Activated naive CD8-positive, alpha-beta T cell treated with anti-CD3 and anti-CD28 coated beads for 36 hours (primary cell): ENCODE data around the gene FGD6. TPM values are rescaled to one million over a fixed set of nuclear protein-coding genes. Genes with fewer than 3 reads are reported as not detected.
"Not testable (repeated sequence)": the region's sequence is repeated elsewhere in the genome, so short reads cannot be mapped to it uniquely, and the experiment has no call there.

Source experiments
- DNase-seq: peaks from one replicate; pipeline ENCODE4 v3.0.0; 2021
- H3K27ac Mint-ChIP-seq: one replicate; pipeline ENCODE4 v1.8.0; 2022; ENCODE audit warnings: mild to moderate bottlenecking, moderate library complexity, mixed read lengths
- H3K27me3 Mint-ChIP-seq: one replicate; pipeline ENCODE4 v1.8.0; 2022; ENCODE audit warnings: mild to moderate bottlenecking, mixed read lengths
- H3K36me3 Mint-ChIP-seq: one replicate; pipeline ENCODE4 v1.8.0; 2021; ENCODE audit warnings: mild to moderate bottlenecking, mixed read lengths
- H3K4me1 Mint-ChIP-seq: one replicate; pipeline ENCODE4 v1.8.0; 2021; ENCODE audit warnings: mixed read lengths
- H3K4me3 Mint-ChIP-seq: one replicate; pipeline ENCODE4 v1.8.0; 2022; ENCODE audit warnings: mild to moderate bottlenecking, moderate library complexity, mixed read lengths
- H3K9me3 Mint-ChIP-seq: one replicate; pipeline ENCODE4 v1.8.0; 2022; ENCODE audit warnings: mixed read lengths
- total RNA-seq, 2 experiments: library from RNA; stranded (reverse); gene quantifications; one replicate each; pipeline ENCODE4 v1.2.3, GENCODE V29; 2021

Gene FGD6
- total RNA-seq, 2 experiments from 2014 or later, result 0.70 to 0.87 TPM

DNA sequence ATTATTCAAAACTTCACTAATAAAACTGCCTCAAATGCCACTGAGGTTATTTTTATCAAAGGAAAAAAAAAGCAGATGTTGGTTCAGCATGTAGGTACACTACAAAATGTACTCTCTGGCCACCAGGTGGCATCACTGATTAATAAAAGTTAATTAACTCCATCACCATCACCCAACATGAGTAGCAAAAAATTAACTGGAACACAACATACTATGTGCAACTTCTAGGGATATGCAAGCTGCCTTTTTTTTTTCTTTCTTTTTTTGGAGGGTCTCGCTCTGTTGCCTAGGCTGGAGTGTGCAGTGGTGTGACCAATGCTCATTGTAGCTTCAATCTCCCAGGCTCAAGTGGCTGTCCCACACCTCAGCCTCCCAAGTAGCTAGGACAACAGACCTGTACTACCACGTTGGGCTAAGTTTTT, 100.1 kb downstream of the FGD6 start:
- Mint-ChIP-seq H3K4me1 (no peaks in the 10 kb centered on the region), H3K27me3 (no peaks in the 10 kb centered on the region), H3K27ac (no peak overlapping the region), H3K9me3 (no peaks in the 10 kb centered on the region), H3K36me3 (no peaks in the 10 kb centered on the region), H3K4me3 (no peak overlapping the region)
- peak; percentile 23 for DNase-seq

DNA sequence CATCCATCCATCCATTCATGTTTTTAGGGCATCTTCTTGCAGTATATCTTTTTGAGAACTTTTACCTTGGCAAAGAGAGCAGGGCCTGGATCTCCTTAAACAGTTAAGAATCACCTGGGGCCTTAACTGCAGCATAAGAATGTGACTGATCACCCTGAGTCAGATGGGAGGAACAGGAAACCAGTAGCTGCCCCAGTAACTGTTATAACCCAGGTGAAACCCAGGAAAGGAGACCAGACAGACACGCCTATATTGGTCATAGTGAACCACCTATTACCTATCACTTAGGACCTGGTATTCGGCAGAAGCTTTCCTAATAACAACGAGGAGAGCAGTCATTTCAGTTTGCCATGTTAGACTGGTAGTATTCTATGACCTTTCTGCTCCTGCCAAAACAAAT, 100.5 kb downstream of the FGD6 start:
- H3K4me3 Mint-ChIP-seq, result no peak overlapping the region
- no peaks in the 10 kb centered on the region for H3K27me3 Mint-ChIP-seq
- no peaks in the 10 kb centered on the region for H3K4me1 Mint-ChIP-seq
- DNase-seq, result no peak
- no peak overlapping the region for H3K27ac Mint-ChIP-seq
- no peaks in the 10 kb centered on the region for H3K36me3 Mint-ChIP-seq
- H3K9me3 Mint-ChIP-seq, result no peaks in the 10 kb centered on the region

DNA sequence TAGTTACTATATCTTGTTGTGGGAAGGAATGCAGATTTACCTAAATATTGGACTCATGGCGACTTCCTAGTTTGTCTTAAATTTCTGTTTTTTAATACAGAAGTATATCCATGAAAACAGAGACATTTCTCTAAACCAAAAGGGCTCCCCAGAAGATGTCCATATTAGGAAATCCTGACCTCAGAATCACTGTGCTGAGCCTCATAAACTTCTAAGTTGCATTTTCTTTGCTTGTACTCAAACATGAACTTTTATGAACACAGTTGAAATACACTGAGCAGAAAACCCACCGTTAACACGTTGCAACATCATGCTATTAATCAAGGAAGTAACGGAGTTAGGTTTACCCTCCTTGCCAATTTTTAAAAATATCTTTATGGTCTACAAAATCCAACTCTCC, 100.9 kb downstream of the FGD6 start:
- H3K4me1 Mint-ChIP-seq, result no peaks in the 10 kb centered on the region
- H3K4me3 Mint-ChIP-seq, result no peak overlapping the region
- DNase-seq, result no peak
- H3K36me3 Mint-ChIP-seq, result no peaks in the 10 kb centered on the region
- no peak overlapping the region for H3K27ac Mint-ChIP-seq
- H3K9me3 Mint-ChIP-seq, result no peaks in the 10 kb centered on the region
- no peaks in the 10 kb centered on the region for H3K27me3 Mint-ChIP-seq

DNA sequence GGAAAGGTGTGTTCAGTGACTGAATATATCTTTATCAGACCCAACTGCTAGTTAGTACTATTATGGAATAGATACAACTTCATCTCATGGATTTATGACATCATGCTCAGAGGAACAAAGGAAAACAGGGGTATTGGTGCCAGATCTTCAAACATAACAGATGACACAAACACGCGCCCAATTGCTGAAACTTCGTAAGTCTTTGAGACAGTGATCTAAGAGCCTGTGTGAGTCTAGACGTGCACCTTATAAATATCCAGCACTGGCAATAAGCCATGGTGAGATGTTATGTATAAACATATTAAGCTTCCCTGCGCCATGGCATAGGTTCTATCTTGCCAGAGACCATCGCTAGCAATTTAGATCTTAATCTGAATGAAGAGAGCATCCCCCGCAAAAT, 101.6 kb downstream of the FGD6 start:
- Mint-ChIP-seq H3K27ac (no peak overlapping the region), H3K9me3 (no peaks in the 10 kb centered on the region), H3K4me3 (no peak overlapping the region), H3K27me3 (no peaks in the 10 kb centered on the region), H3K36me3 (no peaks in the 10 kb centered on the region), H3K4me1 (no peaks in the 10 kb centered on the region)
- DNase-seq, result no peak

DNA sequence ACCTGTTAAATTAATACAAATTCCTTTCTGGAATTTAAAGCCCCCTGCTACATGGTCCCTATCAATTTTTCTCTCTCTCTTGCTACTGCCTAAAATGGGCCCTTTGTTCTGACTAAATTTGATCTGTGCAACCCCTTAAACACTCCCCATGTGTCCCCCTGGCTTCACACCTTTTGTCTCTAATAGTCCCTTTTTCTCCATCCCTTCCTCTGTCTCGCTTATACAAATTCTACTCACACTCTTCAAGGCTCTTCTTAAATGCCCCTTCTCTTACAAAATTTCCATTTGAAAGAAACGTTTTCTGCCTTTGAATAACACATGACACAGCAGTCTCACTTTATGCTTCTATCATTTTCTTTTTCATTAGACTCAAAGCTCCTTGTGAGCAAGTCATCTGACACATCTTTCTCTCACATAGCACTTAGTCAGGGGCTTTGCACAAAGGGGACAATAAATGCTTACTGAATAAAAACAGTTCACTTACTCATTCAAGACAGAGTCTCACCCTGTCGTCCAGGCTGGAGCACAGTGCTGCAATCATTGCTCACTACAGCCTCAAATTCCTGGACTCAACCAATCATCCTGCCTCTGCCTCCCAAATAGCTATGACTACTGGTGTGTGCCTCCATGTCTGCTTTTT, 102.4 kb downstream of the FGD6 start:
- no peak overlapping the region for H3K27ac Mint-ChIP-seq
- H3K9me3 Mint-ChIP-seq, result no peaks in the 10 kb centered on the region
- H3K27me3 Mint-ChIP-seq, result no peaks in the 10 kb centered on the region
- no peak overlapping the region for H3K4me3 Mint-ChIP-seq
- DNase-seq, result no peak
- no peaks in the 10 kb centered on the region for H3K4me1 Mint-ChIP-seq
- no peaks in the 10 kb centered on the region for H3K36me3 Mint-ChIP-seq

DNA sequence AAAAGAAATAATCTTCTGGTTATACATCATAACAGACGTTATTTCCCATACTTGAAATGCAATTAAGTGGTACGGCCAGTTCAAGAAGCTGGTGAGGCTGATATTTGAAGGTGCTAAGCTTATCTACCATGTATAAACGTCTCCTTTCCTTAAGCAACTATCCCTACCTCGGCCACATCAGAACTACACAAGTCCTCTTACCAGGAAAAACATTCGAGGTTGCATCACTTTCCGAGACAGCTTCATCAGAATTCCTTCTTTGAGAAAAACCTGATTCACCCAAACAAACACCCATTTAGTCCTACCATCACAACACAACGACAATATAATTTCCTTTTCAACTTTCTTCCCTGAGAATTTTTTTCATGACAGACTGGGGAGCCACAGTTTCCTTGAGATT, 109.9 kb downstream of the FGD6 start:
- Mint-ChIP-seq H3K4me3 (no peak overlapping the region), H3K4me1 (peaks cover 7% of the 10 kb centered on the region), H3K36me3 (no peaks in the 10 kb centered on the region), H3K9me3 (no peaks in the 10 kb centered on the region), H3K27me3 (no peaks in the 10 kb centered on the region), H3K27ac (no peak overlapping the region)
- no peak for DNase-seq

DNA sequence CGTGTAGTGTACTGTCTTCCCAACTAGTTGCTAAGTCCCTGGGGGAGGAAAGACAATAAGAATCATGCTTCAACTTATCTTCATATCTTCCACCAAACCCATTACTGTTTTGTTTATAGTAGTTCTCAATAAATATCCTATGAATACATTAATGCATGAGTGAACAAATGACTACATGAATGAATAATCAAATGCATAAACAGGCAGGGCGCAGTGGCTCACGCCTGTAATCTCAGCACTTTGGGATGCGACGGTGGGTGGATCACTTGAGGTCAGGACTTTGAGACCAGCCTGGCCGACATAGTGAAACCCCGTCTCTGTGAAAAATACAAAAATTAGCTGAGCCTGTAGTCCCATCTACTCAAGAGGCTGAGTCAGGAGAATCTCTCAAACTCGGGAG, 111.7 kb downstream of the FGD6 start:
- Mint-ChIP-seq H3K27ac (no peak overlapping the region), H3K4me1 (peaks cover 7% of the 10 kb centered on the region)

DNA sequence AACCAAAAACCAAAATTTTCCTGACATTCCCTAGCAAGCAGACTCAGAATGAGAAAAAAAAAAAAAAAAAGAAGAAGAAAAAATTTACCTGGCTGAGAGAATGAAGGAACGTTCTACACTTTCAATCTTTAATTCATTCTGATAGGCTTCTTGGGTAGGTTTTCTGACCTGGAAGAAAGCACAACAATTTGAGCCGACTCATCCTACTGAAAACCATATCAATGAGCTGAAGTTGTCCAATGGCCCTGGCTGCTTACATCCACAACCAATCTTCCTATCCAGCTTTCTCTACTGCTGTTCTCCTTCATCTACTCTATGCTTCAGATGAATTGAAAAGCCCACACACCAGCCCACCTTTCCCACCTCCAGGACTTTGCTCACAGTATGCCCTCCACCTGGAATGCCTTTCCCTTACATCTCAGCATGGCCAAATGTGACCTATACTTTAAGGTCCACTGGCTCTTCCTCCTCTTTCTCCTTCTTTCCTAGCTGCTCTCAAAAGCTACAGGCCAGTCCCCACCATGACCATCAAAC, 112.3 kb downstream of the FGD6 start:
- Mint-ChIP-seq H3K4me1 (peaks cover 7% of the 10 kb centered on the region), H3K27me3 (no peaks in the 10 kb centered on the region), H3K36me3 (no peaks in the 10 kb centered on the region), H3K9me3 (no peaks in the 10 kb centered on the region), H3K27ac (no peak overlapping the region), H3K4me3 (no peak overlapping the region)
- DNase-seq, result no peak

More for the DNA sequence above, 111.7 kb downstream of the FGD6 start:
- H3K4me3 Mint-ChIP-seq, result no peak overlapping the region
- no peak for DNase-seq
- no peaks in the 10 kb centered on the region for H3K27me3 Mint-ChIP-seq
- no peaks in the 10 kb centered on the region for H3K9me3 Mint-ChIP-seq
- H3K36me3 Mint-ChIP-seq, result no peaks in the 10 kb centered on the region

DNA sequence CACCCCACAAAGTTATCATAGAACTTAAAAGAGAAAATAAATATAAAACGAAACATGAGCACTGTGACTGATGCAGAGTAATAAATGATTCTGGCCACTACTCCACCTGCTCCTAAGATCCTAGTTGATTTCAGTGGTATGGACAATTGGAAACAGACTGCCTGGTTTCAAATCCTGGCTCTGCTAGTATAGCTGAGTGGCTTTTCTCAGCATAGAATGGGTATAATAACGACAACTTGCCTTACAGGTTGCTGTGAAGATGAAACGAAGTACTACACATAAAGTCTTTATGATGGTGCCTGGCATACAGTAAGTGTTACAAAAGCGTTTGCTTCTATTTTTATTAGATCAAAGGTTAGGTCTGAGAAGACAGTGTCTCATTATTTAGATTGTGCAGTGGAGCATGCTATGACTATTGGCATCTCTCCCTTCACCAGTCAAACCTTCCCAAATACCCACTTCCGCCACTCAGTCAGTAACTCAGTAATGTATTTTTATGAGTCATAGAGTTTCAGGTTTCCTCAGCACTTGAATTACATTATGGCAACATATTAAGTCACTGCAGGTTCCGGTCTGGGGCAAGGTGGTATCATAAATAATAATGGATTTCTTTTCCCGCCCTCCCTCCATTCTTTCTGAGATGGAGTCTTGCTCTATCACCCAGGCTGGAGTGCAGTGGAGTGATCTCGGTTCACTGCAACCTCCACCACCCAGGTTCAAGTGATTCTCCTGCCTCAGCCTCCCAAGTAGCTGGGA, 114.2 kb downstream of the FGD6 start:
- Mint-ChIP-seq H3K4me1 (peaks cover 7% of the 10 kb centered on the region), H3K4me3 (no peak overlapping the region), H3K36me3 (no peaks in the 10 kb centered on the region), H3K27ac (peak overlapping the region; percentile 59), H3K27me3 (no peaks in the 10 kb centered on the region), H3K9me3 (no peaks in the 10 kb centered on the region)
- DNase-seq, result peak; percentile 18

DNA sequence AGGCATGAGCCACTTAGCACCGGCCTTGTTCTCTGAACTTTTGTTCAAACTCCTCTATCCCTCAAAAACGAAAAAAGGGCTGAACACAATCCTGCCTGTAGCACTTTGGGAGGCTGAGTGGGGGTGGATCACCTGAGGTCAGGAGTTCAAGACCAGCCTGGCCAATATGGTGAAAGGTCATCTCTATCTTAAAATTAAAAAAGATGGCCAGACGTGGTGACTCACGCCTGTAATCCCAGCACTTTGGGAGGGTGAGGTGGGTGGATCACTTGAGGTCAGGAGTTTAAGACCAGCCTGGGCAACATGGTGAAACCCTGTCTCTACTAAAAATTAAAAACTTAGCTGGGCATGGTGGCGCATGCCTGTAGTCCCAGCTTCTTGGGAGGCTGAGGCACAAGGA, 115.3 kb downstream of the FGD6 start:
- not testable (repeated sequence) for H3K9me3 Mint-ChIP-seq, H3K27ac Mint-ChIP-seq, H3K4me1 Mint-ChIP-seq, DNase-seq, H3K27me3 Mint-ChIP-seq, H3K4me3 Mint-ChIP-seq, H3K36me3 Mint-ChIP-seq

DNA sequence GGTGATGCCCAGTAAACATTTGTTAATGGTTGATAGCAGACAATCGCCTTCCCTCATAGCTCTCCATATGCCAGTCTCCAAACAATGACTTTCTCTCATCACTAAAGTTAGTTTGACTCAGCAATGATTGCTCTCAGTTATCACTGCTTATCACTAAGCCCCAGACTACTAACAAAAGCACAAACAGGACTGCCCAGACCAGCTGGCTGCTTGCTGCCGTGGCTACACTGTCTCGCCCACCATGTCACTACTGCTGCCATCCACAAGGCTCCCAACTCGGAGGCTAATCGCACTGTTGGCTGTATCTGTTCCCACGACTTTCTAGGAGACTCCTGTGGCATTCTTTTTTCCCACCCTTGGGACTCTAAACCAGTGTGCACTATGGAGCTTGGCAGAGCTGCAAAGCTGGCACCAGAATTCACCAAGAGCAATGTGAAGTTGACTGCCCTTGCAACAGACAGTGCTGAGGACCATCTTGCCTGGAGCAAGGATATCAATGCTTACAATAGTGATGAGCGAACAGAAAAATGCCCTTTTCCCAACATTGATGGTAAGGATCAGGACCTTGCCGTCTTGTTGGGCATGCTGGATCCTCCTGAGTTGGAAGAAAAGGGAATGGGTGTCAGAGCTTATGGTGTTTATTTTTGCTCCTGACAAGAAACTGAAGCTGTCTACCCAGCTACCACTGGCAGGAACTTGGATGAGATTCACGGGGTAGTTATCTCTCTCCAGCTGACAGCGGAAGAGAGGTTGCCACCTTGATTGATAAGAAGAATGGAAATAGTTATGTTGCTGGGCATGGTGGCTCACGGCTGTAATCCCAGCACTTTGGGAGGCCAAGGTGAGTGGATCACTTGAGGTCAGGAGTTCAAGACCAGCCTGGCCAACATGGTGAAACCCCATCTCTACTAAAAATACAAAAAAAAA, 116.7 kb downstream of the FGD6 start:
- H3K4me1 Mint-ChIP-seq, result peaks cover 7% of the 10 kb centered on the region
- H3K9me3 Mint-ChIP-seq, result no peaks in the 10 kb centered on the region
- no peaks in the 10 kb centered on the region for H3K27me3 Mint-ChIP-seq
- no peak overlapping the region for H3K4me3 Mint-ChIP-seq
- DNase-seq, result no peak
- H3K27ac Mint-ChIP-seq, result no peak overlapping the region
- no peaks in the 10 kb centered on the region for H3K36me3 Mint-ChIP-seq

DNA sequence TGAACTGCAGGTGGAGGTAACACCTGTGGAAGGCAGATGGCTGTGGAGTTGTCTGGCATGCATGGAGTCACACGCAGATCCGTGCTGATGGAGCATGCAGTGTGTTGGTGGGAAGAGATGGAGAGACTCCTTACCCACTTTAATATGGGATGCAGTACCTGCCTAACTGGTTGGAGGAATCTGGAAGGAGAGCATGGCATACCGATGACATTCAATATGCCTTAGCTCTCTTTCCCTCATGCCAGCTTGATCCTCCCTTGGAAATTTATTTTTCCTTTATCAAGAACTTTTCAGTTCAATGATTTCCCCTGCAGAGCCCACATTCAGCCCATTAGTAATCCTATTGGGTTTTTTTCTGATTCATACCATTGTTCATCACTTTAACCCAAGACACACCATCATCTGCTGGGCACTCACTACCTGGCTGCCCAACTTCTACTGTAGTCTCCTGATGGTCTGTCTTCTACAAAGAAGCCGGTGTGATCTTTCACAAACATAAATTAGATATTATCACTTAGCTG, 117.9 kb downstream of the FGD6 start:
- Mint-ChIP-seq H3K36me3 (no peaks in the 10 kb centered on the region), H3K27me3 (no peaks in the 10 kb centered on the region), H3K27ac (no peak overlapping the region)

DNA sequence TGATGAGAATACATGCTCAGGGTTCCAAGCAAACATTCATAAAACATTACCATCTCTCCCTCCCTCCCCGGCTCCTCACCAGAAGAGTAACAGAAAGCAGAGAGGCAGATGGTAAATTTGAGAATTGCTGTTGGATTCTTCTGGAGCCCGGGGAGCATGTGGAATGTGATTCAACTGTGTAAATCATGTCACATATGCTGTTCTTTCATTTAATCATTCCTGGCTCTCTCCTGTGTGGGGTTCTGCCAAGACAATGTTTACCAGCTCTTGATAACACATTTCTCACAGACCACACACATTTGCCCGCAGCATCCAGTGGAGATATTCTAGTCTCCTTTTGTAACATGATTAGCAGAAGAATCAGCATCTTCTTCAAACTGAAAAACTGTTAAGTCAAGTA, 120.4 kb downstream of the FGD6 start:
- DNase-seq, result no peak
- H3K4me1 Mint-ChIP-seq, result no peaks in the 10 kb centered on the region
- H3K27me3 Mint-ChIP-seq, result no peaks in the 10 kb centered on the region
- no peaks in the 10 kb centered on the region for H3K36me3 Mint-ChIP-seq
- H3K9me3 Mint-ChIP-seq, result no peaks in the 10 kb centered on the region
- no peak overlapping the region for H3K27ac Mint-ChIP-seq
- no peak overlapping the region for H3K4me3 Mint-ChIP-seq

More for the DNA sequence above, 117.9 kb downstream of the FGD6 start:
- H3K4me1 Mint-ChIP-seq, result peaks cover 7% of the 10 kb centered on the region
- no peak for DNase-seq
- no peak overlapping the region for H3K4me3 Mint-ChIP-seq
- H3K9me3 Mint-ChIP-seq, result no peaks in the 10 kb centered on the region

DNA sequence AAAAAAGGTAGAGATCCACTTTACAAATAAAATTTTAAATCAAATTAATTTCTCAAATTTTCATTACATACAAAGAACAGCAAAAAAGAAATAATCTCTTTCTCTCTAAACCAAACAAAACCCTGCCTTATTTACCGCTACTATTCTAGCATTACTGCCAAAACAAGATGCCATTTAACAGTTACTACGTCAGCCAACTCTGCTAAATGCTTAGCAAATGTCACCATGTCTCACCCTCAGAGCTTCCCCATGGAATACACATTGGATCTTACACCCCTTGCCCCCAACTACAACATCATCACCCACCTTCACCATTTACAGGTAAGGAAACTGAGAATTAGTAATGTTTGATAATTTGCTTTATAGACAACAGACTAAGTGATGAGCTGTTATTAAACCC, 120.9 kb downstream of the FGD6 start:
- no peaks in the 10 kb centered on the region for H3K27me3 Mint-ChIP-seq
- no peaks in the 10 kb centered on the region for H3K9me3 Mint-ChIP-seq
- H3K4me3 Mint-ChIP-seq, result no peak overlapping the region
- H3K4me1 Mint-ChIP-seq, result no peaks in the 10 kb centered on the region
- no peaks in the 10 kb centered on the region for H3K36me3 Mint-ChIP-seq
- DNase-seq, result no peak
- no peak overlapping the region for H3K27ac Mint-ChIP-seq

DNA sequence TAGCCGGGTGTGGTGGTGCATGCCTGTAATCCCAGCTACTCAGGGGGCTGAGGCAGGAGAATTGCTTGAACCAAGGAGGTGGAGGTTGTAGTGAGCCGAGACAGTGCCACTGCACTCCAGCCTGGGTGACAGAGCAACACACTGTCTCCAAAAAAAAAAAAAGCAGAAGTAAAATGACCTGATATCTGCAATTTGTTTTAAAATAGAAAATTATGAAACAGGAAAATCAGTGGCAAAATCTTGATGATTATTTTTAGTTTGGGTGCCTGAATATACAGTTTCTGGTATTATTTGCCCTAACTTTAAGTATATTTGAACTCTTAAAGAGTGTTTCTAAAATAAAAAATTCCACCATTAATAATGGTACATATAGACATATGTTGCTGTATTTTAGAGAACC, 121.4 kb downstream of the FGD6 start:
- not testable (repeated sequence) for H3K36me3 Mint-ChIP-seq, H3K27ac Mint-ChIP-seq, H3K9me3 Mint-ChIP-seq, H3K4me1 Mint-ChIP-seq, H3K4me3 Mint-ChIP-seq, DNase-seq, H3K27me3 Mint-ChIP-seq
